Measurements from ENCODE around the gene OR2V1. TPM values are rescaled to one million over a fixed set of nuclear protein-coding genes. Genes with fewer than 3 reads are reported as not detected.

The OR2V1 gene
- total RNA-seq, 1 donor, result not detected

GRCh38 chr5:181126841-181127240 lies 4.1 kb downstream of the OR2V1 start:
- no peak for TF ChIP-seq CTCF (IDR thresholded peaks at IDR 0.05; ENCODE audit: insufficient read depth, low read depth, low read length)
- DNase-seq (ENCODE audit: low read depth), result no peak
- no peak overlapping the region for H3K4me3 ChIP-seq (ENCODE audit: low read depth, low read length)

GRCh38 chr5:181124526-181124925 lies 6.4 kb downstream of the OR2V1 start:
- no peak overlapping the region for H3K4me3 ChIP-seq (ENCODE audit: low read depth, low read length)
- no peak for TF ChIP-seq CTCF (IDR thresholded peaks at IDR 0.05; ENCODE audit: insufficient read depth, low read depth, low read length)
- DNase-seq (ENCODE audit: low read depth), result no peak

GRCh38 chr5:181121675-181122561 lies 9.1 kb downstream of the OR2V1 start:
- H3K4me3 ChIP-seq (ENCODE audit: low read depth, low read length), result no peak overlapping the region
- DNase-seq (ENCODE audit: low read depth), result no peak
- no peak for TF ChIP-seq CTCF (IDR thresholded peaks at IDR 0.05; ENCODE audit: insufficient read depth, low read depth, low read length)

- no peak for TF ChIP-seq CTCF (IDR thresholded peaks at IDR 0.05; ENCODE audit: insufficient read depth, low read depth, low read length)
- DNase-seq (ENCODE audit: low read depth), result no peak
- no peak overlapping the region for H3K4me3 ChIP-seq (ENCODE audit: low read depth, low read length)
These were observed 10.2 kb downstream of the OR2V1 start for GRCh38 chr5:181120761-181121160.

GRCh38 chr5:181120306-181120705 lies 10.7 kb downstream of the OR2V1 start:
- H3K4me3 ChIP-seq (ENCODE audit: low read depth, low read length), result no peak overlapping the region
- no peak for TF ChIP-seq CTCF (IDR thresholded peaks at IDR 0.05; ENCODE audit: insufficient read depth, low read depth, low read length)
- DNase-seq (ENCODE audit: low read depth), result peak; percentile 14

GRCh38 chr5:181119105-181119504 lies 11.9 kb downstream of the OR2V1 start:
- DNase-seq (ENCODE audit: low read depth), result no peak
- no peak overlapping the region for H3K4me3 ChIP-seq (ENCODE audit: low read depth, low read length)
- no peak for TF ChIP-seq CTCF (IDR thresholded peaks at IDR 0.05; ENCODE audit: insufficient read depth, low read depth, low read length)

All from fibroblast of villous mesenchyme (primary cell).